Thyroid gland (tissue), 4 donors: ENCODE measurements around the gene GALNT15. TPM values are rescaled to one million over a fixed set of nuclear protein-coding genes. Genes with fewer than 3 reads are reported as not detected.

Source experiments
- DNase-seq, 2 donors: peaks; one replicate each; pipeline ENCODE4 v3.0.0-alpha.2; 2019
- H3K27ac ChIP-seq, 3 donors: fragments of 200-600 bp; sonication (generic); 1 replicate in 2 of 3; 2 replicates in 1 of 3; pipeline ENCODE4 v1.5.1; 2016 to 2019; ENCODE audit warnings: mild to moderate bottlenecking in 1 of 3, moderate library complexity in 1 of 3
- H3K27me3 ChIP-seq: fragments of 200-600 bp; sonication (generic); one replicate; pipeline ENCODE4 v1.5.1; 2019
- H3K36me3 ChIP-seq, 2 donors: fragments of 200-600 bp; sonication (generic); one replicate each; pipeline ENCODE4 v1.5.1; 2016 to 2019
- H3K4me1 ChIP-seq, 2 donors: fragments of 200-600 bp; sonication (generic); one replicate each; pipeline ENCODE4 v1.5.1; 2017 to 2019
- H3K4me3 ChIP-seq, 3 donors: fragments of 200-600 bp; sonication (generic); replicated peaks in 1 of 3; 1 replicate in 2 of 3; 2 replicates in 1 of 3; pipeline ENCODE4 v1.5.1; 2016; ENCODE audit warnings: mild to moderate bottlenecking in 1 of 3
- H3K9me3 ChIP-seq: fragments of 200-600 bp; sonication (generic); one replicate; pipeline ENCODE4 v1.5.1; 2017
- CTCF ChIP-seq, 6 experiments: fragments of 200-600 bp in 3 of 6; fragments of 450-650 bp in 3 of 6; sonication (generic) in 3 of 6; IDR thresholded peaks; one replicate each; pipeline ENCODE4 v1.5.1; 2016 to 2019; ENCODE audit warnings: antibody characterized with exemption in 6 of 6, mild to moderate bottlenecking in 2 of 6, inconsistent platforms in 1 of 6, moderate library complexity in 1 of 6
- POLR2A ChIP-seq, 2 donors: fragments of 450-650 bp; IDR thresholded peaks; one replicate each; pipeline ENCODE4 v1.6.1; 2017; ENCODE audit warnings: antibody characterized with exemption in 2 of 2, mild to moderate bottlenecking in 2 of 2, moderate library complexity in 1 of 2
- WGBS, 2 donors: methylation state at CpG; one replicate each; pipeline ENCODE4 v1.1.5; 2017; 5-methylcytosine and 5-hydroxymethylcytosine counted together
- intact Hi-C: fragments of 100-400 bp; cut with DNase I; formaldehyde crosslinking; loops from one replicate; pipeline ENCODE4 v1.15.1; 2023
- total RNA-seq, 4 donors: library from RNA; depleted of rRNA; stranded (reverse); fragments of >200 nt; gene quantifications; one replicate each; pipeline ENCODE4 v1.2.3, GENCODE V29; 2016

Gene GALNT15
- total RNA-seq, 4 donors from 2014 or later, result 21.3 to 226 (median 49.4) TPM

DNA sequence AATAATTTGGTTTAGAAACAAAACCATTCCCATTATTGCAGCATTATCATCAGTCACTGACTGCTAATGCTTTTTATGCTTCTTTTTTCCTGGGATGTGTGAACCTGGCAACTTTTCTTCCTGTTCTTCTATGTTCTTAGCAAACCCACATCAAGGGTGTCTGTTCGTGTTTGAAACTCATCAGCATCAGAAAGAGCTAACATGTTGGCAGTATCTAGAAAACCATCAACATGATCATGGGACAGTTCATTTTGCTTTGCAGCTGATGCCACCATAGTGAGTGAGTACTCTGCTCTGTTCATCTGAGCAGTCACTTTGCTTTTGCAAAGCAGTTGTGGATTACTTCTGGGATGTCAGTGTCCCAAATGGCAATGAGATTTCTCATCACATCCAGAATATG, 84.4 kb downstream of the GALNT15 start:
- no peaks in the 10 kb centered on the region for H3K9me3 ChIP-seq
- intact Hi-C loops, result no loop called here
- 91 to 96% methylated on average over 1 of the region's 1 CpG for WGBS, 2 donors
- peaks cover 3 to 7% of the 10 kb centered on the region in 2 donors for H3K4me1 ChIP-seq
- no peak overlapping the region for H3K27ac ChIP-seq
- no peaks in the 10 kb centered on the region for H3K27me3 ChIP-seq
- TF ChIP-seq CTCF (IDR thresholded peaks at IDR 0.05) (no peak), POLR2A (IDR thresholded peaks at IDR 0.05) (no peak)
- H3K4me3 ChIP-seq, result no peak overlapping the region
- DNase-seq, result no peak
- peaks cover 16 to 17% of the 10 kb centered on the region in 2 donors for H3K36me3 ChIP-seq

- Histone ChIP-seq H3K27me3 (no peaks in the 10 kb centered on the region), H3K9me3 (no peaks in the 10 kb centered on the region), H3K4me1 (peaks cover 7 to 8% of the 10 kb centered on the region in 2 donors), H3K36me3 (peaks cover 16 to 17% of the 10 kb centered on the region in 2 donors), H3K4me3 (no peak overlapping the region), H3K27ac (no peak overlapping the region)
- no peak for DNase-seq
- TF ChIP-seq POLR2A (IDR thresholded peaks at IDR 0.05), result no peak
- no peak for TF ChIP-seq CTCF (IDR thresholded peaks at IDR 0.05)
- intact Hi-C loops, result no loop called here
- WGBS, 2 donors, result 90 to 94% methylated on average over 1 of the region's 1 CpG
These were observed 85.6 kb downstream of the GALNT15 start for GRCh38 chr3:16260046-16260445.

DNA sequence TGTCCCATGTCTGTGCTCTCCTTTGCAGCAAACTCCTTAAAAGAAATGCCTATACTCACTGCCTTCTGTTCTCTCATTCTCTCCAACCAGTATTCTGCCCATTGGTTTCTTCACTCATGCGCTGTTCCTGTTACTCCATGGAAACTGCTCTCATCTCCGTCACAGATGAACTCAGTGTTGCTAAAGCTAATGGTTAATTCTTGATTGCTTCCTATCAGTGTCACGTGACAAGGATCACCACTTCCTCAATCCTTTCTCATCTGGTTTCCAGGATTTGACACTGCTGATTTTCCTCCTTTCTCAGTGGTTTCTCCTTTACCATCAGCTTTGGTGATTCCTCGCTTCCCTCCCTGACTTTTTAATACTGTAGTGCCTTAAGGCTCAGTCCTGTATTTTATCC, 87.7 kb downstream of the GALNT15 start:
- WGBS, 2 donors, result 65 to 92% methylated on average over 4 of the region's 4 CpGs
- H3K27me3 ChIP-seq, result no peaks in the 10 kb centered on the region
- TF ChIP-seq POLR2A (IDR thresholded peaks at IDR 0.05) (no peak), CTCF (IDR thresholded peaks at IDR 0.05) (no peak)
- no peak overlapping the region for H3K4me3 ChIP-seq
- peaks cover 16 to 21% of the 10 kb centered on the region in 2 donors for H3K4me1 ChIP-seq
- intact Hi-C loops, result no loop called here
- H3K36me3 ChIP-seq, result peaks cover 16 to 17% of the 10 kb centered on the region in 2 donors
- no peak for DNase-seq
- H3K9me3 ChIP-seq, result no peaks in the 10 kb centered on the region
- H3K27ac ChIP-seq, result no peak overlapping the region

DNA sequence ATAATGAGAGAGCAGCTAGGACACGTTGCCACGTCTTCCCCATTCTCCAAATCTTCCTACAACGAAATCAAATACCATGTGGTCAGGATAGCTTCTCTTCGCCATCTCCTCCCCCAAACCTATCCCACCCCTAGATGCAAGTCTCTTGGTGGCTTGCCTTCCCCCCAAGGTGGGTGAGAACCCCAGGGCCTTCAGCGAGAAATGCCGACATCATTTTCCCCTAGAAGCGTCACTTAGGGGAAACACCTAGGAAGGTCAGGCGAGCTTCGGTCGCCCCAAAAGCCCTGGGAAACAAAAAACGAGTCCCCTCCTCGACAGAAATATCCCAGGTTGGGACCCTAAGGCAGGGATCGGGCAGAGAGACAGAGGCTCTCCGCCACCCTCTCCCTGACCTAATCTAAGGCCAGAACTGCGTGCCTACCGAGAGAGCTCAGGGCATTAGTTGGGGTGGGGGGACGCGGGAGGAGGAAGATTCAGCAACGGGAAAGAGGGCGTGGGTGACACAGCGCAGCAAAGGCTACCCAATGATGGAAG, 89.8 kb downstream of the GALNT15 start:
- Histone ChIP-seq H3K27ac (peak overlapping the region in 2 of 3 donors; percentile 64 to 91), H3K36me3 (peaks cover 13 to 14% of the 10 kb centered on the region in 2 donors), H3K4me1 (peaks cover 16 to 21% of the 10 kb centered on the region in 2 donors), H3K9me3 (no peaks in the 10 kb centered on the region), H3K27me3 (no peaks in the 10 kb centered on the region), H3K4me3 (peak overlapping the region; percentile 77 to 86 (median 78))
- TF ChIP-seq POLR2A (IDR thresholded peaks at IDR 0.05) (no peak), CTCF (IDR thresholded peaks at IDR 0.05) (no peak)
- 2% methylated on average over 18 to 21 of the region's 21 CpGs for WGBS, 2 donors
- DNase-seq, result no peak
- intact Hi-C loops, result no loop called here

GRCh38 chr3:16264708-16265454, 90.4 kb downstream of the GALNT15 start, which contains the start of the genes DPH3 and OXNAD1:
Gene DPH3, minus strand, starts transcription at chr3:16264943. Its CDS starts 67 bp downstream, at chr3:16264876.
Gene OXNAD1, plus strand, starts transcription at chr3:16265212. Its CDS starts 5,741 bp downstream, at chr3:16270953.
- Histone ChIP-seq H3K4me3 (peak within 1 kb of the TSS; percentile 77 to 86 (median 78)), H3K36me3 (peaks cover 6 to 7% of the 10 kb centered on the region in 2 donors), H3K4me1 (peaks cover 16 to 21% of the 10 kb centered on the region in 2 donors), H3K9me3 (no peaks in the 10 kb centered on the region), H3K27me3 (no peaks in the 10 kb centered on the region), H3K27ac (peak within 1 kb of the TSS; percentile 67 to 91 (median 87))
- peak in 1 of 2 donors; percentile 85 for TF ChIP-seq POLR2A (IDR thresholded peaks at IDR 0.05)
- peak in 3 of 6 experiments; percentile 25 to 38 (median 34) for TF ChIP-seq CTCF (IDR thresholded peaks at IDR 0.05)
- WGBS, 2 donors, result 0 to 2% methylated on average over 7 to 28 of the region's 61 CpGs
- intact Hi-C loops, result loop anchor here (5.0 kb wide), 1 partner anchor 287 kb away; no protein-coding TSS in a partner anchor
- peak; percentile 100 for DNase-seq
